ENCODE data around the gene MASP2. TPM values are rescaled to one million over a fixed set of nuclear protein-coding genes. Genes with fewer than 3 reads are reported as not detected.
"Not testable (repeated sequence)": the region's sequence is repeated elsewhere in the genome, so short reads cannot be mapped to it uniquely, and the experiment has no call there.

Gene MASP2
- total and polyA plus RNA-seq, 2 donors (not counting 1 experiment from before 2014, with no cell fraction given) = not detected

DNA sequence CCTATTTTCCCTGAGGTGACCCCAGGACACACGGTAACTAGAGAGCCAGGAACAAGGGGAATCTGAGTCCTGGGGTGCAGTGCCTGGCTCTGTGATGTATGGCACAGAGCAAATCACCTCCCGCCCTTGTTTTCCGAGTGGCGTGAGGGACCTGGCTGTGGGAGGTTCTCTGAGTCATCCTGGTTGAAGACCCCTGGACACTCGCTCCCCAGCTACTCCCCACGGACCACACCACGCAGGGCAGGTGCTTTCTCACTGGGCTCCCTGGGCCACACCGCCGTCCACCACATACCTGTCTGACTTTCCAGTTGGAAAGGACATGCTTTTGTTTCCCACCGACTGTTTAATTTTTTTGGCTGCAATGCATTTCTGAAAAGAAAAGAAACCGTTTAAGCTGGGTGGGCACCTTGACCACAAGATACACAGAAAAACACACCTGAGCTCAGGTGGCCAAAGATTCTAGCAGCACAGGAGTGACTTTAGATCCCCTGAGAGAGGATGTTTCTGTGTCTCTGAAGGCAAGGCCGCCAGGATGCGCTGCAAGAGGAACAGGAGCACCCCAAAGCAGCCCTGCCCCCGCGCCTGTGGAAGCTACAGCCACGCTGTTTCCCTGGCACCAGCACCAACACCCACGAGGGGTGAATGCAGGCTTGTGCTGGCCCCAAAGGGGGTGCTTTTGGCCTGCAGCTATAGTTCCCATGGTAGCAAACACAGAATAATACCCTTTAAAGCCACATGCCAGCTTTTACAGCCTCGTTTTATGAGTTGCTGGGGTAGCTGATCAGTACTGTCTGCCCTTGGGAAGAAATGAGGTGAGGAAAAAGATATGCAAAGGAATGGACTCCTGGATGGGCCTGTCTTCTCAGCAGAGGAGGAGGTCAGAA is 20.9 kb upstream of the MASP2 start:
- Histone ChIP-seq H3K36me3 (ENCODE audit: control insufficient read depth, insufficient read depth, low read length) (peaks cover 31% of the 10 kb centered on the region), H3K9me3 (ENCODE audit: control insufficient read depth, insufficient read depth, low read depth, low read length) (no peaks in the 10 kb centered on the region), H3K9ac (ENCODE audit: insufficient read depth, low read length) (no peak overlapping the region), H3K4me2 (ENCODE audit: extremely low read depth, insufficient read depth, low read length) (no peak overlapping the region), H3K27me3 (ENCODE audit: control insufficient read depth, insufficient read depth, low read length) (no peaks in the 10 kb centered on the region), H3K27ac (ENCODE audit: insufficient read depth, low read length) (no peak overlapping the region), H2AFZ (ENCODE audit: low read length) (no peak overlapping the region), H4K20me1 (ENCODE audit: control insufficient read depth, extremely low read depth, insufficient read depth, low read length) (no peaks in the 10 kb centered on the region), H3K4me1 (ENCODE audit: control insufficient read depth, extremely low read depth, insufficient read depth, low read length) (no peaks in the 10 kb centered on the region), H3K79me2 (ENCODE audit: control insufficient read depth, insufficient read depth, low read length) (no peaks in the 10 kb centered on the region), H3K4me3 (replicated peaks in 1 of 4; ENCODE audit: control extremely low read depth in 1 of 4, insufficient read depth in 1 of 4, low read depth in 3 of 4, low read length in 4 of 4) (no peak overlapping the region)
- no peak for TF ChIP-seq EZH2 (IDR thresholded peaks at IDR 0.05; ENCODE audit: low read length, missing control alignments)
- TF ChIP-seq, protein P1, sequence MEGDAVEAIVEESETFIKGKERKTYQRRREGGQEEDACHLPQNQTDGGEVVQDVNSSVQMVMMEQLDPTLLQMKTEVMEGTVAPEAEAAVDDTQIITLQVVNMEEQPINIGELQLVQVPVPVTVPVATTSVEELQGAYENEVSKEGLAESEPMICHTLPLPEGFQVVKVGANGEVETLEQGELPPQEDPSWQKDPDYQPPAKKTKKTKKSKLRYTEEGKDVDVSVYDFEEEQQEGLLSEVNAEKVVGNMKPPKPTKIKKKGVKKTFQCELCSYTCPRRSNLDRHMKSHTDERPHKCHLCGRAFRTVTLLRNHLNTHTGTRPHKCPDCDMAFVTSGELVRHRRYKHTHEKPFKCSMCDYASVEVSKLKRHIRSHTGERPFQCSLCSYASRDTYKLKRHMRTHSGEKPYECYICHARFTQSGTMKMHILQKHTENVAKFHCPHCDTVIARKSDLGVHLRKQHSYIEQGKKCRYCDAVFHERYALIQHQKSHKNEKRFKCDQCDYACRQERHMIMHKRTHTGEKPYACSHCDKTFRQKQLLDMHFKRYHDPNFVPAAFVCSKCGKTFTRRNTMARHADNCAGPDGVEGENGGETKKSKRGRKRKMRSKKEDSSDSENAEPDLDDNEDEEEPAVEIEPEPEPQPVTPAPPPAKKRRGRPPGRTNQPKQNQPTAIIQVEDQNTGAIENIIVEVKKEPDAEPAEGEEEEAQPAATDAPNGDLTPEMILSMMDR (conservative IDR thresholded peaks at IDR 0.05 in 1 of 2, IDR thresholded peaks at IDR 0.05 in 1 of 2; ENCODE audit: low read depth in 1 of 2, low read length in 2 of 2) = no peak
- DNase-seq (ENCODE audit: low read depth in 2 of 2) = no peak

DNA sequence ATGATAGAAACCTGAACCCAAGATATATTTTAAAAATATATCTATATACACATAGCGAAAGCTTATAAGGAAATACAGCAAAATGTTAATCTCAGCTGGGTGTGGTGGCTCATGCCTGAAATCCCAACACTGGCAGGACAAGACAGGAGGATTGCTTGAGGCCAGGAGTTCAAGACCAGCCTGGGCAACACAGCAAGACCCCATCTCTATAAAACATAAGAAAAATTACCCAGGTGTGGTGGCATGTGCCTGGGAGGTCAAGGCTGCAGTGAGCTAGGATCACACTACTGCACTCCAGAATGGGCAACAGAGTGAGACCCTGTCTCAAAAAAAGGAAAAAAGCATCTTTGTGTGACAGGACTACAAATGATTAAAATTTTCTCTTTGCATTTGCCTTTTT is 18.8 kb upstream of the MASP2 start:
- H3K36me3 ChIP-seq (ENCODE audit: control insufficient read depth, insufficient read depth, low read length) = peaks cover 24% of the 10 kb centered on the region
- no peak overlapping the region for H3K9ac ChIP-seq (ENCODE audit: insufficient read depth, low read length)

DNA sequence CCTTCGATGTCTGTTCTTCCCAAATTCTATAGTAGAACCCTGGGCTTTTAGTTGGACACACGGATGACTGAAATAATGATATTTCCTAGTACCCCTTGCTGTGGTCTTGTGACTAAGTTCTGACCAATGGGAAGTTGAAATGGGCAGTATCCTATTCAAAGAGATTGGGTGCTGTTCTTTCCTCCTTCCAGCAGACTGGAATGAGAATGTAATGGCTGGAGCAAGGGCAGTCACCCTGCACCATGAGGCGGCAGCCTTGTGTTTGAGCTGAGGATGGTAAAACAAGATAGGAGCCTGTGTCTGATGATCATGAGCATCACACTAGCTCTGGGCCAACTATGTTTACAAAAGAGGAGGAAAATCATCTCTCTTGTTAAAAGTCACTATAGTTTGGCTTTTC is 17.9 kb upstream of the MASP2 start:
- Histone ChIP-seq H3K4me1 (ENCODE audit: control insufficient read depth, extremely low read depth, insufficient read depth, low read length) (no peaks in the 10 kb centered on the region), H3K27me3 (ENCODE audit: control insufficient read depth, insufficient read depth, low read length) (no peaks in the 10 kb centered on the region), H3K79me2 (ENCODE audit: control insufficient read depth, insufficient read depth, low read length) (peaks cover 3% of the 10 kb centered on the region), H3K27ac (ENCODE audit: insufficient read depth, low read length) (no peak overlapping the region), H3K36me3 (ENCODE audit: control insufficient read depth, insufficient read depth, low read length) (peaks cover 18% of the 10 kb centered on the region), H3K9me3 (ENCODE audit: control insufficient read depth, insufficient read depth, low read depth, low read length) (no peaks in the 10 kb centered on the region), H4K20me1 (ENCODE audit: control insufficient read depth, extremely low read depth, insufficient read depth, low read length) (no peaks in the 10 kb centered on the region), H3K9ac (ENCODE audit: insufficient read depth, low read length) (no peak overlapping the region), H2AFZ (ENCODE audit: low read length) (no peak overlapping the region), H3K4me2 (ENCODE audit: extremely low read depth, insufficient read depth, low read length) (no peak overlapping the region), H3K4me3 (replicated peaks in 1 of 4; ENCODE audit: control extremely low read depth in 1 of 4, insufficient read depth in 1 of 4, low read depth in 3 of 4, low read length in 4 of 4) (no peak overlapping the region)
- no peak for DNase-seq (ENCODE audit: low read depth in 2 of 2)
- TF ChIP-seq, protein P1 (conservative IDR thresholded peaks at IDR 0.05 in 1 of 2, IDR thresholded peaks at IDR 0.05 in 1 of 2; ENCODE audit: low read depth in 1 of 2, low read length in 2 of 2) = no peak
- no peak for TF ChIP-seq EZH2 (IDR thresholded peaks at IDR 0.05; ENCODE audit: low read length, missing control alignments)

More for the DNA sequence above, 18.8 kb upstream of the MASP2 start:
- no peak for DNase-seq (ENCODE audit: low read depth in 2 of 2)
- Histone ChIP-seq H3K4me2 (ENCODE audit: extremely low read depth, insufficient read depth, low read length) (no peak overlapping the region), H3K79me2 (ENCODE audit: control insufficient read depth, insufficient read depth, low read length) (peaks cover 3% of the 10 kb centered on the region), H3K4me1 (ENCODE audit: control insufficient read depth, extremely low read depth, insufficient read depth, low read length) (no peaks in the 10 kb centered on the region), H4K20me1 (ENCODE audit: control insufficient read depth, extremely low read depth, insufficient read depth, low read length) (no peaks in the 10 kb centered on the region), H3K9me3 (ENCODE audit: control insufficient read depth, insufficient read depth, low read depth, low read length) (no peaks in the 10 kb centered on the region), H3K4me3 (replicated peaks in 1 of 4; ENCODE audit: control extremely low read depth in 1 of 4, insufficient read depth in 1 of 4, low read depth in 3 of 4, low read length in 4 of 4) (no peak overlapping the region), H3K27me3 (ENCODE audit: control insufficient read depth, insufficient read depth, low read length) (no peaks in the 10 kb centered on the region), H2AFZ (ENCODE audit: low read length) (no peak overlapping the region), H3K27ac (ENCODE audit: insufficient read depth, low read length) (no peak overlapping the region)
- TF ChIP-seq, protein P1 (conservative IDR thresholded peaks at IDR 0.05 in 1 of 2, IDR thresholded peaks at IDR 0.05 in 1 of 2; ENCODE audit: low read depth in 1 of 2, low read length in 2 of 2) = no peak
- no peak for TF ChIP-seq EZH2 (IDR thresholded peaks at IDR 0.05; ENCODE audit: low read length, missing control alignments)

DNA sequence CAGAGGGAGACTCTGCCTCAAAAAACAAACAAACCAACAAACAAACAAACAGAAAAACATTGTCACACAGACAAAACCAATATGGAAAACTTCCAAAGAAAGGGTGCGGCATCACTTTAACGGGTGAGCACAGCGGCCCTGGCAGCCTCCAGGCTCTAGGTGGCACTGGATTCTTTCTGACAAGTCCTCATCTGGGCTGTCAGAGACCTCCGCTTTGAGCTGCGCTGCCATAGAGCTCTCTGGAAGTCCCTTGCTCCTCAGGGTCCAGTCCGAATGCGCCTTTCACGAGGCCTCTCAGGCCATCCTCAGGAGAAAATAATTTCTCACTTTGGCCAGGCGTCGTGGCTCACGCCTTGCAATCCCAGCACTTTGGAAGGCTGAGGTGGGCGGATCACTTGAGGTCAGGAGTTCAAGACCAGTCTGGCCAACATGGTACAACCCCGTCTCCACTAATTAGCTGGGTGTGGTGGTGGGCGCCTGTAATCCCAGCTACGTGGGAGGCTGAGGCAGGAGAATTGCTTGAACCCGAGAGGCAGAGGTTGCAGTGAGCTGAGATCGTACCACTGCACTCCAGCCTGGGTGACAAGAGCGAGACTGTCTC is 17.0 kb upstream of the MASP2 start:
- peaks cover 15% of the 10 kb centered on the region for H3K36me3 ChIP-seq (ENCODE audit: control insufficient read depth, insufficient read depth, low read length)
- not testable (repeated sequence) for H3K9me3 ChIP-seq (ENCODE audit: control insufficient read depth, insufficient read depth, low read depth, low read length); H3K79me2 ChIP-seq (ENCODE audit: control insufficient read depth, insufficient read depth, low read length); H3K4me1 ChIP-seq (ENCODE audit: control insufficient read depth, extremely low read depth, insufficient read depth, low read length); H2AFZ ChIP-seq (ENCODE audit: low read length); H4K20me1 ChIP-seq (ENCODE audit: control insufficient read depth, extremely low read depth, insufficient read depth, low read length); H3K4me2 ChIP-seq (ENCODE audit: extremely low read depth, insufficient read depth, low read length); H3K4me3 ChIP-seq (replicated peaks in 1 of 4; ENCODE audit: control extremely low read depth in 1 of 4, insufficient read depth in 1 of 4, low read depth in 3 of 4, low read length in 4 of 4); H3K9ac ChIP-seq (ENCODE audit: insufficient read depth, low read length); H3K27ac ChIP-seq (ENCODE audit: insufficient read depth, low read length); DNase-seq (ENCODE audit: low read depth in 2 of 2); H3K27me3 ChIP-seq (ENCODE audit: control insufficient read depth, insufficient read depth, low read length)

All from fibroblast of lung (primary cell).